Myometrial cell (primary cell): ENCODE results near the gene OR10K2. TPM values are rescaled to one million over a fixed set of nuclear protein-coding genes. Genes with fewer than 3 reads are reported as not detected.

Experiments used
- total RNA-seq: library from RNA; depleted of rRNA; stranded (reverse); fragments of >200 nt; gene quantifications from 2 replicates; pipeline ENCODE4 v1.2.3, GENCODE V29; 2015

OR10K2 gene, protein sequence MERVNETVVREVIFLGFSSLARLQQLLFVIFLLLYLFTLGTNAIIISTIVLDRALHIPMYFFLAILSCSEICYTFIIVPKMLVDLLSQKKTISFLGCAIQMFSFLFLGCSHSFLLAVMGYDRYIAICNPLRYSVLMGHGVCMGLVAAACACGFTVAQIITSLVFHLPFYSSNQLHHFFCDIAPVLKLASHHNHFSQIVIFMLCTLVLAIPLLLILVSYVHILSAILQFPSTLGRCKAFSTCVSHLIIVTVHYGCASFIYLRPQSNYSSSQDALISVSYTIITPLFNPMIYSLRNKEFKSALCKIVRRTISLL
- not detected in 2 replicates for total RNA-seq

DNA sequence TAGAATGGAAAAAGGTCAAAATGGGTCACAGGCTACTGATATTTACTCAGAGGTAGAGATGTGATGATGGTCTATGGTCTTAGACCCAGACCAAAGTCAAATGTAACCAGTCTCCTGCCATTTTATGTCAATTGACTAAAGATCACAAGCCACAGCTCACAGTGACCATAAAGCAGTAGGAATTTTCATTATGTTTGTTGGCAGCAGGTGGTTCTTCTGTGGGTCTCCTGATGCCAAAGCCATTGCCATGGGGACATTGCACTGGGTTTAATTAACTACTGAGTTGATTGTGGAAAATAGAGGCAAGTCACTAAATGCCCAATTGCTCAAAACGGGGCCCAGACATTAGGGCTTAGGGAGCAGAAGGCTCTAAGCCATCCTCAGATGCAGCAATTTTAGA, at the start of gene OR10K2:
Gene OR10K2, minus strand, starts transcription at position 101 of the 400 bp plus-strand sequence. CDS start 5,371 bp downstream, outside the sequence.

DNA sequence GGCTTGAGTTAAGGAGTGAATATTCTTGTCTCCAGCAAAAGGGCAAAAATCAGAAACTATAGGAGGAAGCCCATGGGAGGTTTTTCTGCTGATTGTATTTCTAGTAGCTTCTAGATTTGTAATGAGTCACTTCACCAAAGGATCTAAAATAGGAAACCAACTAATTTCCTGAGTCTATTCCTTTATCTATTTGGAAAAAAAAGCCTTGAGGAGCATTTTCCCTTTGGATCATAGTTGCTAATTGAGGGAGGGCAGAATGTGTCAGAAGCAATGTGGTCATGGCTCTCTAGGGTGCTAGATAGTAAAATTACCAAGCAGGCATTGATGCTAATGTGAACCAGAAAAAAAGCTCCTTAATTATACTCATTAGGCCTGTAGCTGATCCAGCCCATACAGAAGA, 45.9 kb upstream of the OR10K2 start, which contains the start of gene OR10R2:
Gene OR10R2, plus strand, starts transcription at position 301 of the 400 bp plus-strand sequence. CDS start 106 bp downstream, outside the sequence.

DNA sequence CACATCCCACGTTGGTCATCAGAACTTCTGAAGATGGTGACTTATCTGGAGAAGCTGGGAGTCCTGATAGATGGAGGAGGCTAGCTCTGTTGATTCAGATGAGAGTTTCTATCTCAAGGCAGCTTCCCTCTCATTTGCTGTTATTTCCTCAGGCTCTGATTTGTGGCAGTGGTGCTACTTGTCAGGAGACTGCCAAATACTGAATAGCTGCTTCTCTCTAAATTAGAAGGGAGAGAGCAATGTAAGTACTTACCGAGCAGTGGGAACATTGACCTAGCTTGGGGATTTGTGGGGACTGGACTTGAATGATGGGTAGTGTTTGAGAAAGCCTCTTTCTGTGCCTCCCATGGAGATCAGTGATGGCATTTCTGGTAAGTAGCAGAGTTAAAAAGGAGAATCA, 35.5 kb upstream of the OR10K2 start, which contains the start of gene OR10K1:
Gene OR10K1, plus strand, starts transcription at position 301 of the 400 bp plus-strand sequence. CDS start 3,728 bp downstream, outside the sequence.

DNA sequence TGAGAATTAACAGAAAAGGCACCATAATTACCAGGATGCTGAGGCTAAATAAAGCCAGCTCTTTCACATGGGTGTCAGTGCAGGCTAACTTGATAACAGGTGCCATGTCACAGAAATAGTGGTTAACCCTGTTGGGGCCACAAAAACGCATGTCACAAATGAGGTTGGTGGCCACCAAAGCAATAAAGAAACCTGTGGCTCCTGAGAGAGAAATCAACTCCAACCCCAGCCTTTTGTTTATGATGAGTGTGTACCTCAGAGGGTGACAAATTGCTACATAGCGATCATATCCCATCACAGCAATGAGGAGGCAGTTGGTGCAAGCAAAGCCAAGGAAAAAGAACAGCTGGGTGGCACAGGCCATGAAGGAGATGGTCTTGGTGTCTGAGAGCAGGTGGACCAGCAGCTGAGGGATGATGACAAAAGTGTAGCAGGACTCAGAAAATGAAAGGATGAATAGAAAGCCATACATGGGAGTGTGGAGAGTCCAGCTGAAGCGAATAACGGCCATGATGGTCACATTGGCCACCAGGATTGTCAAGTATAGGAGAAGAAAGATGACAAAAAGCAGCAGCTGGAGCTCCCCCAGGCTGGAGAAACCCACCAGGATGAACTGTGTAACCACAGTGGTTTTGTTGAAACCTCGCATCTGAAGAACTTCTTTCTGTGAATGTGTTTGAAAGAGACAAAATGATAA, 27.1 kb downstream of the OR10K2 start, which contains the start of gene OR10T2:
Gene OR10T2, minus strand, starts transcription at position 649 of the 697 bp plus-strand sequence. Its CDS starts 0 bp downstream, at position 649.

Other genes starting within 250 kb of the OR10K2 start
- gene CD1D, start 245.3 kb downstream of the OR10K2 start, total RNA-seq, result 2.1 and 2.3 TPM in 2 replicates
- gene CD1A, start 171.8 kb downstream of the OR10K2 start, total RNA-seq, result not detected in 2 replicates
- gene CD1C, start 136.3 kb downstream of the OR10K2 start, total RNA-seq, result not detected in 2 replicates
- gene CD1B, start 94.7 kb downstream of the OR10K2 start, total RNA-seq, result not detected in 2 replicates
- gene CD1E, start 72.3 kb downstream of the OR10K2 start, total RNA-seq, result not detected in 2 replicates
- not detected in 2 replicates for gene OR10T2, start 26.8 kb downstream of the OR10K2 start, total RNA-seq
- gene OR10K1, start 35.6 kb upstream of the OR10K2 start, total RNA-seq, result not detected in 2 replicates
- not detected in 2 replicates for gene OR10R2, start 46.0 kb upstream of the OR10K2 start, total RNA-seq
- not detected in 2 replicates for gene OR6Y1, start 128.2 kb upstream of the OR10K2 start, total RNA-seq
- gene OR6P1, start 144.3 kb upstream of the OR10K2 start, total RNA-seq, result not detected in 2 replicates
- not detected in 2 replicates for gene OR10X1, start 153.7 kb upstream of the OR10K2 start, total RNA-seq
- gene OR10Z1, start 179.0 kb upstream of the OR10K2 start, total RNA-seq, result not detected in 2 replicates